GM21825 (cell line): Measurements from ENCODE around the gene LIMS2.

Experiments used
- ATAC-seq: cut with Tn5 transposase; IDR thresholded peaks from one replicate; pipeline ENCODE4 v1.9.1; 2021; ENCODE audit warnings: mild to moderate bottlenecking, moderate library complexity; ENCODE audit not compliant: unreplicated experiment

The LIMS2 gene

GRCh38 chr2:127675331-127676261 is at the start of gene LIMS2:
TSS of gene LIMS2 (minus strand) at chr2:127675530. CDS start at chr2:127675024, 506 bp downstream.
- no peak for ATAC-seq

GRCh38 chr2:127722807-127723206 is 47.5 kb upstream of the LIMS2 start:
- no peak for ATAC-seq

- no peak for ATAC-seq
These were observed 46.6 kb upstream of the LIMS2 start for GRCh38 chr2:127721978-127722355.

GRCh38 chr2:127721311-127721977 is 46.1 kb upstream of the LIMS2 start:
- no peak for ATAC-seq

- no peak for ATAC-seq
These were observed 44.2 kb upstream of the LIMS2 start for GRCh38 chr2:127719301-127720218.

- ATAC-seq = no peak
These were observed 42.9 kb upstream of the LIMS2 start for GRCh38 chr2:127718271-127718670.

GRCh38 chr2:127715778-127716449 is 40.6 kb upstream of the LIMS2 start:
- ATAC-seq = no peak

GRCh38 chr2:127713562-127713961 is 38.2 kb upstream of the LIMS2 start:
- no peak for ATAC-seq

- no peak for ATAC-seq
These were observed 37.7 kb upstream of the LIMS2 start for GRCh38 chr2:127712999-127713398.

- ATAC-seq = no peak
These were observed 34.0 kb upstream of the LIMS2 start for GRCh38 chr2:127709336-127709735.

GRCh38 chr2:127707890-127708648 is 32.7 kb upstream of the LIMS2 start:
- no peak for ATAC-seq

- no peak for ATAC-seq
These were observed 31.1 kb upstream of the LIMS2 start for GRCh38 chr2:127706215-127706990.

- ATAC-seq = no peak
These were observed 30.2 kb upstream of the LIMS2 start for GRCh38 chr2:127705391-127706065.

- no peak for ATAC-seq
These were observed 29.5 kb upstream of the LIMS2 start for GRCh38 chr2:127704641-127705390.

GRCh38 chr2:127703282-127703681 is 28.0 kb upstream of the LIMS2 start:
- no peak for ATAC-seq

- ATAC-seq = no peak
These were observed 27.2 kb upstream of the LIMS2 start for GRCh38 chr2:127702395-127703009.

- ATAC-seq = peak; percentile 46
These were observed 26.5 kb upstream of the LIMS2 start for GRCh38 chr2:127701651-127702394.
